Measurements from ENCODE around the gene CDK6. TPM values are rescaled to one million over a fixed set of nuclear protein-coding genes. Genes with fewer than 3 reads are reported as not detected.

The CDK6 gene
- total RNA-seq, 1 experiment from 2014 or later: 175 TPM

- Histone ChIP-seq H3K27me3 (replicated peaks; ENCODE audit: control insufficient read depth, insufficient read depth, low read length) (no peaks in the 10 kb centered on the region), H3K4me1 (no peaks in the 10 kb centered on the region), H3K9me3 (no peaks in the 10 kb centered on the region), H3K4me3 (ENCODE audit: low read depth, low read length) (no peak overlapping the region), H3K36me3 (ENCODE audit: control insufficient read depth, insufficient read depth, low read length) (no peaks in the 10 kb centered on the region; the same call in none of the 2 replicates)
- intact Hi-C loops (cut with micrococcal nuclease; ENCODE audit: unreplicated experiment): no loop called here
- H3K27me3 Mint-ChIP-seq (ENCODE audit: insufficient read depth, unreplicated experiment): no peaks in the 10 kb centered on the region
- H3K9me3 Mint-ChIP-seq (ENCODE audit: unreplicated experiment): no peaks in the 10 kb centered on the region
- H3K27ac Mint-ChIP-seq (ENCODE audit: unreplicated experiment): no peak overlapping the region
- H3K36me3 Mint-ChIP-seq (ENCODE audit: insufficient read depth, unreplicated experiment): peaks cover 70% of the 10 kb centered on the region
- ChIA-PET POLR2A (no interaction called here), CTCF (interaction anchor here (1.0 to 1.1 kb wide), 2 partner anchors 11 to 48 kb away, joined by 4 read pairs; partner anchors contain the start of gene RBM48)
- H3K4me3 Mint-ChIP-seq (ENCODE audit: unreplicated experiment): no peak overlapping the region
- no TSS peak for BruUV-seq (replicated peaks)
- no peak for TF ChIP-seq CTCF (IDR thresholded peaks at IDR 0.05; ENCODE audit: insufficient read depth in 1 of 2, low read depth in 1 of 2, low read length in 1 of 2, severe bottlenecking in 1 of 2, unreplicated experiment in 1 of 2)
- H3K4me1 Mint-ChIP-seq (ENCODE audit: low read depth, unreplicated experiment): no peaks in the 10 kb centered on the region
- no peak for DNase-seq
These were observed 260.1 kb downstream of the CDK6 start for GRCh38 chr7:92576296-92576695.

- POLR2A ChIA-PET: no interaction called here
These were observed 267.2 kb downstream of the CDK6 start for GRCh38 chr7:92569137-92569536.

GRCh38 chr7:92567460-92567859 is 268.9 kb downstream of the CDK6 start:
- H3K27me3 Mint-ChIP-seq (ENCODE audit: insufficient read depth, unreplicated experiment): no peaks in the 10 kb centered on the region
- no TSS peak for BruUV-seq (replicated peaks)
- no peaks in the 10 kb centered on the region for H3K9me3 Mint-ChIP-seq (ENCODE audit: unreplicated experiment)
- H3K36me3 Mint-ChIP-seq (ENCODE audit: insufficient read depth, unreplicated experiment): peaks cover 63% of the 10 kb centered on the region
- Histone ChIP-seq H3K36me3 (ENCODE audit: control insufficient read depth, insufficient read depth, low read length) (no peaks in the 10 kb centered on the region; the same call in 1 of the 2 replicates), H3K4me3 (ENCODE audit: low read depth, low read length) (no peak overlapping the region), H3K27me3 (replicated peaks; ENCODE audit: control insufficient read depth, insufficient read depth, low read length) (no peaks in the 10 kb centered on the region), H3K4me1 (peaks cover 14% of the 10 kb centered on the region; the same call in 1 of the 2 replicates), H3K9me3 (no peaks in the 10 kb centered on the region)
- intact Hi-C loops (cut with micrococcal nuclease; ENCODE audit: unreplicated experiment): no loop called here
- H3K27ac Mint-ChIP-seq (ENCODE audit: unreplicated experiment): no peak overlapping the region
- ChIA-PET CTCF (no interaction called here), POLR2A (no interaction called here)
- DNase-seq: no peak
- TF ChIP-seq CTCF (IDR thresholded peaks at IDR 0.05; ENCODE audit: insufficient read depth in 1 of 2, low read depth in 1 of 2, low read length in 1 of 2, severe bottlenecking in 1 of 2, unreplicated experiment in 1 of 2): no peak
- peaks cover 12% of the 10 kb centered on the region for H3K4me1 Mint-ChIP-seq (ENCODE audit: low read depth, unreplicated experiment)
- no peak overlapping the region for H3K4me3 Mint-ChIP-seq (ENCODE audit: unreplicated experiment)

More at GRCh38 chr7:92569137-92569536, 267.2 kb downstream of the CDK6 start:
- Mint-ChIP-seq H3K4me1 (ENCODE audit: low read depth, unreplicated experiment) (no peaks in the 10 kb centered on the region), H3K9me3 (ENCODE audit: unreplicated experiment) (no peaks in the 10 kb centered on the region), H3K27ac (ENCODE audit: unreplicated experiment) (no peak overlapping the region), H3K36me3 (ENCODE audit: insufficient read depth, unreplicated experiment) (peaks cover 63% of the 10 kb centered on the region), H3K27me3 (ENCODE audit: insufficient read depth, unreplicated experiment) (no peaks in the 10 kb centered on the region), H3K4me3 (ENCODE audit: unreplicated experiment) (no peak overlapping the region)
- Histone ChIP-seq H3K4me3 (ENCODE audit: low read depth, low read length) (no peak overlapping the region), H3K36me3 (ENCODE audit: control insufficient read depth, insufficient read depth, low read length) (no peaks in the 10 kb centered on the region; the same call in 1 of the 2 replicates), H3K9me3 (no peaks in the 10 kb centered on the region), H3K27me3 (replicated peaks; ENCODE audit: control insufficient read depth, insufficient read depth, low read length) (no peaks in the 10 kb centered on the region), H3K4me1 (peaks cover 1% of the 10 kb centered on the region; the same call in 1 of the 2 replicates)
- intact Hi-C loops (cut with micrococcal nuclease; ENCODE audit: unreplicated experiment): no loop called here
- BruUV-seq (replicated peaks): no TSS peak
- DNase-seq: no peak
- TF ChIP-seq CTCF (IDR thresholded peaks at IDR 0.05; ENCODE audit: insufficient read depth in 1 of 2, low read depth in 1 of 2, low read length in 1 of 2, severe bottlenecking in 1 of 2, unreplicated experiment in 1 of 2): no peak
- CTCF ChIA-PET: no interaction called here
